HepG2 (cell line): ENCODE measurements around the gene ASXL1. TPM values are rescaled to one million over a fixed set of nuclear protein-coding genes. Genes with fewer than 3 reads are reported as not detected.
A peak's percentile ranks its signal among the peaks of the same experiment; 100 is the strongest.

Experiments
- ARNTL ChIP-seq: sonication (generic); formaldehyde crosslinking; IDR thresholded peaks from 2 replicates; pipeline ENCODE4 v1.4.0; 2020; ENCODE audit warnings: mild to moderate bottlenecking, missing genetic modification reagents
- FOXO4 ChIP-seq: sonication (generic); formaldehyde crosslinking; conservative IDR thresholded peaks from 2 replicates; pipeline ENCODE4 v1.8.1; 2023; ENCODE audit warnings: missing genetic modification reagents
- HNF4A ChIP-seq: sonication (generic); formaldehyde crosslinking; IDR thresholded peaks from 2 replicates; pipeline ENCODE4 v1.4.0; 2020; ENCODE audit warnings: missing genetic modification reagents
- HNRNPLL ChIP-seq: fragments of 200-400 bp; formaldehyde crosslinking; IDR thresholded peaks from 2 replicates; pipeline ENCODE4 v1.6.1; 2017; ENCODE audit warnings: mild to moderate bottlenecking, low read depth, low read length; ENCODE audit not compliant: poor library complexity, severe bottlenecking
- IKZF1 ChIP-seq: fragments of 450-650 bp; IDR thresholded peaks from 2 replicates; pipeline ENCODE4 v1.7.1; 2016
- MED1 ChIP-seq: sonication (generic); formaldehyde crosslinking; IDR thresholded peaks from 2 replicates; pipeline ENCODE4 v1.4.0; 2020; ENCODE audit warnings: missing genetic modification reagents
- RBAK ChIP-seq: sonication (generic); formaldehyde crosslinking; IDR thresholded peaks from 2 replicates; pipeline ENCODE4 v1.5.1; 2020; ENCODE audit warnings: mild to moderate bottlenecking, missing genetic modification reagents
- SRSF1 ChIP-seq: fragments of 200-400 bp; formaldehyde crosslinking; optimal IDR thresholded peaks from 2 replicates; pipeline ENCODE3; 2017; ENCODE audit warnings: mild to moderate bottlenecking, low read depth, low read length, moderate library complexity
- THRA ChIP-seq: sonication (generic); formaldehyde crosslinking; IDR thresholded peaks from 2 replicates; pipeline ENCODE4 v1.4.0; 2020; ENCODE audit warnings: missing genetic modification reagents, borderline replicate concordance
- U2AF2 ChIP-seq: fragments of 200-400 bp; formaldehyde crosslinking; IDR thresholded peaks from 2 replicates; pipeline ENCODE4 v1.6.1; 2017; ENCODE audit warnings: low read depth, mild to moderate bottlenecking, low read length
- ZNF12 ChIP-seq: sonication (generic); formaldehyde crosslinking; IDR thresholded peaks from 2 replicates; pipeline ENCODE4 v1.5.0; 2020; ENCODE audit warnings: missing genetic modification reagents
- ZNF264 ChIP-seq: sonication (generic); formaldehyde crosslinking; IDR thresholded peaks from 2 replicates; pipeline ENCODE4 v1.4.0; 2020; ENCODE audit warnings: missing genetic modification reagents
- ZNF280B ChIP-seq: sonication (generic); formaldehyde crosslinking; IDR thresholded peaks from 2 replicates; pipeline ENCODE4 v1.5.0; 2020; ENCODE audit warnings: missing genetic modification reagents, mild to moderate bottlenecking, borderline replicate concordance
- ZNF331 ChIP-seq: sonication (generic); formaldehyde crosslinking; IDR thresholded peaks from 2 replicates; pipeline ENCODE4 v1.4.0; 2020; ENCODE audit warnings: missing genetic modification reagents
- ZNF414 ChIP-seq: sonication (generic); formaldehyde crosslinking; IDR thresholded peaks from 2 replicates; pipeline ENCODE4 v1.5.0; 2020; ENCODE audit warnings: missing genetic modification reagents
- ZNF451 ChIP-seq: sonication (generic); formaldehyde crosslinking; IDR thresholded peaks from 2 replicates; pipeline ENCODE4 v1.5.0; 2020; ENCODE audit warnings: mild to moderate bottlenecking, missing genetic modification reagents
- ZNF616 ChIP-seq: sonication (generic); formaldehyde crosslinking; IDR thresholded peaks from 2 replicates; pipeline ENCODE4 v1.5.0; 2020; ENCODE audit warnings: low read depth, mild to moderate bottlenecking, missing genetic modification reagents
- ZNF629 ChIP-seq: sonication (generic); formaldehyde crosslinking; conservative IDR thresholded peaks from 2 replicates; pipeline ENCODE4 v1.5.0; 2020; ENCODE audit warnings: missing genetic modification reagents
- ZNF850 ChIP-seq: sonication (generic); formaldehyde crosslinking; conservative IDR thresholded peaks from 2 replicates; pipeline ENCODE4 v1.9.0; 2021; ENCODE audit warnings: mild to moderate bottlenecking, missing genetic modification reagents
- polyA plus RNA-seq, 8 experiments: library from polyadenylated mRNA; depleted of rRNA in 3 of 8; stranded (reverse) in 7 of 8; unstranded in 1 of 8; fragments of >200 nt; fragmentation: Illumina TruSeq in 4 of 8; extraction: Trizol in 4 of 8; gene quantifications; 2 replicates each; pipeline versions ENCODE4 v1.2.1 to v1.2.3, GENCODE V29; 2011 to 2016; ENCODE audit warnings: low read depth in 4 of 8, missing spikeins in 1 of 8, mixed read lengths in 1 of 8; ENCODE audit not compliant: insufficient read depth in 1 of 8
- total RNA-seq, 5 experiments: library from RNA; depleted of rRNA; stranded (reverse); fragments of >200 nt; fragmentation: Illumina TruSeq; extraction: Trizol; gene quantifications; 2 replicates each; pipeline ENCODE4 v1.2.3, GENCODE V29; 2016; ENCODE audit warnings: low read depth in 1 of 5
- TF ChIP-seq, protein P1 (sequence below): sonication (generic); formaldehyde crosslinking; conservative IDR thresholded peaks from 2 replicates; pipeline ENCODE4 v1.4.0; 2020; ENCODE audit warnings: missing genetic modification reagents
- TF ChIP-seq, protein P2 (sequence below): sonication (generic); formaldehyde crosslinking; IDR thresholded peaks from 2 replicates; pipeline ENCODE4 v1.4.0; 2020; ENCODE audit warnings: missing genetic modification reagents, borderline replicate concordance

Gene ASXL1
- total and polyA plus RNA-seq, 2 of the 13 experiments (the other 11 are each of a cell fraction or from before 2014, with no cell fraction given): 62.1 to 74.8 TPM

DNA sequence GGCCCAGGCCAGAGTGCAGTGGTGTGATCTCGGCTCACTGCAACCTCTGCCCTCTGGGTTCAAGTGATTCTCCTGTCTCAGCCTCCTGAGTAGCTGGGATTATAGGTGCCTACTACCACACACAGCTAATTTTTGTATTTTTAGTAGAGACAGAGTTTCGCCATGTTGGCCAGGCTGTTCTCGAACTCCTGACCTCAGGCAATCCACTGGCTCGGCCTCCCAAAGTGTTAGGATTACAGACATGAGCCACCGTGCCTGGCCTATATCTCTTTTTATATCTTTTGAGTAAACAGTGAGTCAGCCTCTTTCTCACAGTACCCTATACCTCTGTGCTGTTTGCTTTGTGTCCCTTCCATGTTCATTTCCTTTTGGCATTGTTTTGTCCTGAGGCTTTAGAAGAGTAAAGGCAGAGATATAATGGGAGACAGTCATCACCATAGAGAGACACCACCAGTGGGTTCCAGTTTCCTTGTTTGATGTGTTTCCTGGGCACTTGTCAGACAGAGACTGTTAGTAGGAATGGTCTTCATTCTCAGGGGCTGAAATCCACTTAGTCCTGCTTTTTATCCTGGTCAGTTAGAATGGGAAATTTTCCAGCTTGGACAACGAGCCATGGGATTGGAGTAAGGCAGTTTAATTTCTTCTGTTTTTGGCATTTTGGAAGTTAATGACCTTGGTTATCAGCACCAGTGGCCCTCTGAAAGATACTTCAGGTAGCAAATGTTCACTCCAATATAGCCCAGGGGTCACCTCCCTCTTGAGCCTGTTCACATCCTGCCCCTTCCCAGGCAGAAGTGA is 32.2 kb upstream of the ASXL1 start (continued):
- TF ChIP-seq ZNF280B (CRISPR knock-in tag): no peak
- TF ChIP-seq FOXO4: no peak
- TF ChIP-seq, protein P1, sequence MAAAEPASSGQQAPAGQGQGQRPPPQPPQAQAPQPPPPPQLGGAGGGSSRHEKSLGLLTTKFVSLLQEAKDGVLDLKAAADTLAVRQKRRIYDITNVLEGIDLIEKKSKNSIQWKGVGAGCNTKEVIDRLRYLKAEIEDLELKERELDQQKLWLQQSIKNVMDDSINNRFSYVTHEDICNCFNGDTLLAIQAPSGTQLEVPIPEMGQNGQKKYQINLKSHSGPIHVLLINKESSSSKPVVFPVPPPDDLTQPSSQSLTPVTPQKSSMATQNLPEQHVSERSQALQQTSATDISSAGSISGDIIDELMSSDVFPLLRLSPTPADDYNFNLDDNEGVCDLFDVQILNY (CRISPR knock-in tag): no peak
- TF ChIP-seq ZNF629 (CRISPR knock-in tag): peak; percentile 78
- peak; percentile 62; the same call in 1 of the 2 replicates for TF ChIP-seq THRA
- TF ChIP-seq ZNF264 (CRISPR knock-in tag): no peak
- TF ChIP-seq U2AF2: no peak
- TF ChIP-seq RBAK (CRISPR knock-in tag): no peak
- TF ChIP-seq SRSF1: no peak
- TF ChIP-seq HNRNPLL: no peak
- TF ChIP-seq, protein P2, sequence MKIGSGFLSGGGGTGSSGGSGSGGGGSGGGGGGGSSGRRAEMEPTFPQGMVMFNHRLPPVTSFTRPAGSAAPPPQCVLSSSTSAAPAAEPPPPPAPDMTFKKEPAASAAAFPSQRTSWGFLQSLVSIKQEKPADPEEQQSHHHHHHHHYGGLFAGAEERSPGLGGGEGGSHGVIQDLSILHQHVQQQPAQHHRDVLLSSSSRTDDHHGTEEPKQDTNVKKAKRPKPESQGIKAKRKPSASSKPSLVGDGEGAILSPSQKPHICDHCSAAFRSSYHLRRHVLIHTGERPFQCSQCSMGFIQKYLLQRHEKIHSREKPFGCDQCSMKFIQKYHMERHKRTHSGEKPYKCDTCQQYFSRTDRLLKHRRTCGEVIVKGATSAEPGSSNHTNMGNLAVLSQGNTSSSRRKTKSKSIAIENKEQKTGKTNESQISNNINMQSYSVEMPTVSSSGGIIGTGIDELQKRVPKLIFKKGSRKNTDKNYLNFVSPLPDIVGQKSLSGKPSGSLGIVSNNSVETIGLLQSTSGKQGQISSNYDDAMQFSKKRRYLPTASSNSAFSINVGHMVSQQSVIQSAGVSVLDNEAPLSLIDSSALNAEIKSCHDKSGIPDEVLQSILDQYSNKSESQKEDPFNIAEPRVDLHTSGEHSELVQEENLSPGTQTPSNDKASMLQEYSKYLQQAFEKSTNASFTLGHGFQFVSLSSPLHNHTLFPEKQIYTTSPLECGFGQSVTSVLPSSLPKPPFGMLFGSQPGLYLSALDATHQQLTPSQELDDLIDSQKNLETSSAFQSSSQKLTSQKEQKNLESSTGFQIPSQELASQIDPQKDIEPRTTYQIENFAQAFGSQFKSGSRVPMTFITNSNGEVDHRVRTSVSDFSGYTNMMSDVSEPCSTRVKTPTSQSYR: peak; percentile 58; the same call in 1 of the 2 replicates
- TF ChIP-seq ARNTL: peak; percentile 58; the same call in 1 of the 2 replicates
- no peak for TF ChIP-seq ZNF616 (CRISPR knock-in tag)
- peak; percentile 95 for TF ChIP-seq ZNF331 (CRISPR knock-in tag)
- TF ChIP-seq IKZF1: no peak
- TF ChIP-seq HNF4A (CRISPR knock-in tag): peak; percentile 64
- peak; percentile 93 for TF ChIP-seq MED1
- peak; percentile 21; the same call in 1 of the 2 replicates for TF ChIP-seq ZNF451 (CRISPR knock-in tag)
- TF ChIP-seq ZNF850 (CRISPR knock-in tag): 0 out of 2 replicates have a peak, but pooled peaks have one; percentile 11
- peak; percentile 95 for TF ChIP-seq ZNF12 (CRISPR knock-in tag)
- peak; percentile 62; the same call in 1 of the 2 replicates for TF ChIP-seq ZNF414 (CRISPR knock-in tag)
